PC-3 (cell line): ENCODE data around the gene ASH1L. TPM values are rescaled to one million over a fixed set of nuclear protein-coding genes. Genes with fewer than 3 reads are reported as not detected.
"Not testable (repeated sequence)": the region's sequence is repeated elsewhere in the genome, so short reads cannot be mapped to it uniquely, and the experiment has no call there.

ENCODE experiments used
- ATAC-seq: fragments of 200-7000 bp; cut with Tn5 transposase; 2 replicates; pipeline ENCODE4 v1.9.1; 2020; ENCODE audit warnings: mild to moderate bottlenecking, moderate library complexity
- BruUV-seq: library from RNA; stranded (reverse); fragments of 400-500 nt; replicated peaks from 2 replicates; lab custom pipeline; 2021; lab: Mats Ljungman, UMichigan
- CTCF ChIA-PET: fragments of 300-600 bp; sonication (Branson Sonifier 250); formaldehyde crosslinking; loops from one replicate; lab custom pipeline; 2022; ENCODE audit warnings: antibody characterized with exemption; lab: Charles Lee
- POLR2A ChIA-PET: fragments of 300-600 bp; sonication (Branson Sonifier 250); formaldehyde crosslinking; loops from one replicate; lab custom pipeline; 2022; ENCODE audit warnings: antibody characterized with exemption; ENCODE audit not compliant: unreplicated experiment; lab: Charles Lee
- DNase-seq: peaks from one replicate; pipeline ENCODE4 v3.0.0-alpha.2; 2015
- H2AFZ ChIP-seq: fragments of 300-600 bp; sonication (generic); 2 replicates; pipeline ENCODE4 v1.6.0; 2016; ENCODE audit warnings: antibody characterized with exemption, low read length
- H3F3A ChIP-seq: fragments of 300-600 bp; sonication (generic); one replicate; pipeline ENCODE4 v1.6.0; 2017; ENCODE audit warnings: antibody characterized with exemption, low read length, control low read depth, mild to moderate bottlenecking; ENCODE audit not compliant: unreplicated experiment
- H3K27ac ChIP-seq: fragments of 300-600 bp; sonication (generic); 2 replicates; pipeline ENCODE4 v1.5.1; 2016; ENCODE audit warnings: mild to moderate bottlenecking, low read length
- H3K27me3 ChIP-seq: fragments of 300-600 bp; sonication (generic); 2 replicates; pipeline ENCODE4 v1.6.1; 2016; ENCODE audit warnings: low read length, mixed read lengths
- H3K36me3 ChIP-seq: fragments of 300-600 bp; sonication (generic); 2 replicates; pipeline ENCODE4 v1.6.1; 2016; ENCODE audit warnings: low read depth, mixed run types, low read length, mixed read lengths
- H3K4me1 ChIP-seq: fragments of 300-600 bp; sonication (generic); 2 replicates; pipeline ENCODE4 v1.5.1; 2016; ENCODE audit warnings: low read length; ENCODE audit not compliant: insufficient read depth
- H3K4me2 ChIP-seq: fragments of 300-600 bp; sonication (generic); 2 replicates; pipeline ENCODE4 v1.6.0; 2016; ENCODE audit warnings: low read length
- H3K4me3 ChIP-seq: fragments of 300-600 bp; sonication (generic); 2 replicates; pipeline ENCODE4 v1.5.1; 2016; ENCODE audit warnings: mild to moderate bottlenecking, low read length, mixed read lengths
- H3K79me2 ChIP-seq: fragments of 300-600 bp; sonication (generic); 2 replicates; pipeline ENCODE4 v1.6.1; 2017; ENCODE audit warnings: low read length, mixed read lengths
- H3K9ac ChIP-seq: fragments of 300-600 bp; sonication (generic); 2 replicates; pipeline ENCODE4 v1.6.0; 2016; ENCODE audit warnings: mild to moderate bottlenecking, low read length
- H3K9me2 ChIP-seq: fragments of 300-600 bp; sonication (generic); replicated peaks from 2 replicates; pipeline ENCODE4 v1.6.1; 2016; ENCODE audit warnings: mixed run types, low read length, mixed read lengths
- H3K9me3 ChIP-seq: fragments of 300-600 bp; sonication (generic); 2 replicates; pipeline ENCODE4 v1.6.1; 2016; ENCODE audit warnings: low read length, mixed read lengths
- H4K20me1 ChIP-seq: fragments of 300-600 bp; sonication (generic); 2 replicates; pipeline ENCODE4 v1.6.1; 2016; ENCODE audit warnings: low read length, mixed read lengths
- EZH2 ChIP-seq: fragments of 300-600 bp; sonication (generic); IDR thresholded peaks from one replicate; pipeline ENCODE4 v1.6.1; 2017; ENCODE audit warnings: antibody characterized with exemption, mild to moderate bottlenecking, low read length; ENCODE audit not compliant: unreplicated experiment
- EZH2phosphoT487 ChIP-seq: fragments of 300-600 bp; sonication (generic); IDR thresholded peaks from 2 replicates; pipeline ENCODE4 v1.6.1; 2018; ENCODE audit warnings: mild to moderate bottlenecking, antibody characterized with exemption, low read length, borderline replicate concordance
- intact Hi-C: fragments of 100-400 bp; cut with micrococcal nuclease; formaldehyde crosslinking; loops from 2 replicates; pipeline ENCODE4 v1.9.0; 2023
- total RNA-seq: library from RNA; depleted of rRNA; stranded (reverse); fragments of >200 nt; gene quantifications from 2 replicates; pipeline ENCODE4 v1.2.3, GENCODE V29; 2014
- TF ChIP-seq, protein P1 (sequence below): fragments of 300-600 bp; sonication (generic); conservative IDR thresholded peaks from 2 replicates; pipeline ENCODE4 v1.5.1; 2017; ENCODE audit warnings: antibody characterized with exemption, low read depth, mild to moderate bottlenecking, low read length

Gene ASH1L
- total RNA-seq, 1 experiment from 2014 or later: 27.6 TPM

DNA sequence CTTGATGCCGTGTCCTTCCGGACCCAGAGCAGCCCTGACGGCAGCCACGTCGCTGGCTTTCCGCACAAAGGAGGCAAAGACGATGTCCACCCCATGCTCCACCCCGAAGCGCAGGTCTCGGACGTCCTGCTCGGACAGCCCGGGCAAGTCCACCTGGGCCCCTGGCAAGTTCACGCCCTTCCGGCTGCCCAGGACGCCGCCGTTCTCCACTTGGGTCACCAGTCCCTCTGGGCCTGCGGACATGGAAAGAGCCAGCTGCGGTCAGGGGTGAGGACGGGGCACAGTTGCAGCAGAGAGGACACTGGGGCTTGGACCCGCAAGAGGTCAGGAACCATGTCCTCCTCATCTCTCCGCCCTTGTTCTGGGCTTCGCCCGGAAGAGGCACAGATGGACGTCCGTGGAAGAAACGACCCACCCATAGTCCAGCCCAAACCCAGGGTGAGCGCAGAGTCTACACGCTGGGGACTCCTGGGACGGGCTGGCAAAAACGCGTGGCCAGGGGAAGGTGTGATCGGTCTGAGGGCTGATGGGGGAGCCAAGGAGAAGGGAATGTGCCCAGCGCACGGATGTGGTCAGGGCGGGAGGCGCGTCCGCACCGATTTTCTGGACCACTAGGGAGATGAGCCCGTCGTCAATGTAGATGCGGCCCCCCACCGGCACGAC, 268.0 kb downstream of the ASH1L start:
- H2AFZ ChIP-seq: no peak overlapping the region
- no peaks in the 10 kb centered on the region for H3K4me1 ChIP-seq
- ChIA-PET CTCF (no interaction called here), POLR2A (no interaction called here)
- H3K9me3 ChIP-seq: no peaks in the 10 kb centered on the region
- H3K27ac ChIP-seq: no peak overlapping the region
- no peak overlapping the region for H3K4me2 ChIP-seq
- no TSS peak for BruUV-seq
- H3K9me2 ChIP-seq: no peaks in the 10 kb centered on the region
- H4K20me1 ChIP-seq: no peaks in the 10 kb centered on the region
- no peaks in the 10 kb centered on the region for H3F3A ChIP-seq
- TF ChIP-seq, protein P1, sequence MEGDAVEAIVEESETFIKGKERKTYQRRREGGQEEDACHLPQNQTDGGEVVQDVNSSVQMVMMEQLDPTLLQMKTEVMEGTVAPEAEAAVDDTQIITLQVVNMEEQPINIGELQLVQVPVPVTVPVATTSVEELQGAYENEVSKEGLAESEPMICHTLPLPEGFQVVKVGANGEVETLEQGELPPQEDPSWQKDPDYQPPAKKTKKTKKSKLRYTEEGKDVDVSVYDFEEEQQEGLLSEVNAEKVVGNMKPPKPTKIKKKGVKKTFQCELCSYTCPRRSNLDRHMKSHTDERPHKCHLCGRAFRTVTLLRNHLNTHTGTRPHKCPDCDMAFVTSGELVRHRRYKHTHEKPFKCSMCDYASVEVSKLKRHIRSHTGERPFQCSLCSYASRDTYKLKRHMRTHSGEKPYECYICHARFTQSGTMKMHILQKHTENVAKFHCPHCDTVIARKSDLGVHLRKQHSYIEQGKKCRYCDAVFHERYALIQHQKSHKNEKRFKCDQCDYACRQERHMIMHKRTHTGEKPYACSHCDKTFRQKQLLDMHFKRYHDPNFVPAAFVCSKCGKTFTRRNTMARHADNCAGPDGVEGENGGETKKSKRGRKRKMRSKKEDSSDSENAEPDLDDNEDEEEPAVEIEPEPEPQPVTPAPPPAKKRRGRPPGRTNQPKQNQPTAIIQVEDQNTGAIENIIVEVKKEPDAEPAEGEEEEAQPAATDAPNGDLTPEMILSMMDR: no peak
- TF ChIP-seq EZH2 (no peak), EZH2phosphoT487 (no peak)
- H3K79me2 ChIP-seq: no peaks in the 10 kb centered on the region
- no peak overlapping the region for H3K4me3 ChIP-seq
- ATAC-seq: no peak
- no peak for DNase-seq
- H3K9ac ChIP-seq: no peak overlapping the region
- intact Hi-C loops: no loop called here
- no peaks in the 10 kb centered on the region for H3K27me3 ChIP-seq
- H3K36me3 ChIP-seq: no peaks in the 10 kb centered on the region

DNA sequence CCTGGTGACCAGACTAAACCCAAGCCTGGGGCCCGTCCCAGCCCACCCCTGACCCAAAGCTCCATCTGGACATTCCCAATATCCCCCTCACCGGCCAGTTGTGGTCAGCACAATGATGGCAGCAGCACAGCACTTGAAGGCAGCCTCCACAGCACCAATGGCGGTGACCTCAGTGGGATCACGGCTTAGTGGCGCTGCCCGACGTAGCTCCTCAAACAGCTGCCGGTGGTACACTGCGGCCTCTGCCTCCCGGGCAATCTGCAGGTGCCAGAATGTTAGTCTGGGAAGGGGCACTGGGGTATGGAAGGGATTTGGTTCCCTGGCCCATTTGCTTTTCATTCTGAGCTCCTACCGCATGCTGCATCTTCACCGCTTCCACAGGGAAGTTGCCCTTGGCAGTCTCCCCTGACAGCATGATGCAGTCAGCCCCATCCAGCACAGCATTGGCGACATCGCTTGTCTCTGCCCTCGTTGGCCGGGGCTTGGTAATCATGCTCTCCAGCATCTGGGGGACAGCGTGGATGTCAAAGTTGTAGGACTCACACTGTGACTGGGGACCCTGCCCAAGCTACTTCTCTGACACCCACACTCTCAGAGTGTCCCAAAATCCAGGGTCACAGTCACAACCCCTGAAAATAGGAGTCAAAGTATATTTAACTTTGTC, 269.4 kb downstream of the ASH1L start:
- TF ChIP-seq, protein P1: no peak
- no peak for TF ChIP-seq EZH2phosphoT487
- no peak for TF ChIP-seq EZH2
- CTCF ChIA-PET: interaction anchor here (0.6 kb wide), 1 partner anchor 1327 kb away, joined by 3 read pairs; no protein-coding TSS in a partner anchor
- H3K9ac ChIP-seq: no peak overlapping the region

DNA sequence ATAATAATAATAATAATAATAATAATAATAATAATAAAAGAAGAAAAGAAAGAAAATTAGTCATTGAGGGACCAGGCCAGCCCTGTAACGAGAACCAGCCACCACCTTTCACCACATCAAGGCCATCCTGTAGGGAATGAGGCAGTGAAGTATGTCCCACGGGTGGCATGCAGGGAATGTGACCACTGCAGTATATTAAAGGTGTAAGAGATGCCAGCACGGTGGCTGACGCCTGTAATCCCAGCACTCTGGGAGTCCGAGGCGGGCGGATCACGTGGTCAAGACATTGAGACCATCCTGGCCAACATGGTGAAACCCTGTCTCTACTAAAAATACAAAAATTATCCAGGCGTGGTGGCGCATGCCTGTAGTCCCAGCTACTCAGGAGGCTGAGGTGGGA, 271.6 kb downstream of the ASH1L start:
- H4K20me1 ChIP-seq, H3K4me3 ChIP-seq, intact Hi-C loops, H3K79me2 ChIP-seq, H2AFZ ChIP-seq, ATAC-seq, H3K27ac ChIP-seq, H3K4me1 ChIP-seq, CTCF ChIA-PET, H3K4me2 ChIP-seq, H3K9me3 ChIP-seq, BruUV-seq, H3K27me3 ChIP-seq, H3K36me3 ChIP-seq, H3K9me2 ChIP-seq, H3K9ac ChIP-seq, DNase-seq, POLR2A ChIA-PET, H3F3A ChIP-seq: not testable (repeated sequence)

More for the DNA sequence above, 269.4 kb downstream of the ASH1L start:
- ATAC-seq: no peak
- no peaks in the 10 kb centered on the region for H3K36me3 ChIP-seq
- POLR2A ChIA-PET: no interaction called here
- intact Hi-C loops: no loop called here
- H3K4me3 ChIP-seq: no peak overlapping the region
- H3K9me3 ChIP-seq: no peaks in the 10 kb centered on the region
- no peaks in the 10 kb centered on the region for H3K4me1 ChIP-seq
- no TSS peak for BruUV-seq
- no peaks in the 10 kb centered on the region for H3F3A ChIP-seq
- no peak overlapping the region for H2AFZ ChIP-seq
- H3K79me2 ChIP-seq: no peaks in the 10 kb centered on the region
- no peaks in the 10 kb centered on the region for H3K9me2 ChIP-seq
- H3K4me2 ChIP-seq: no peak overlapping the region
- H3K27me3 ChIP-seq: no peaks in the 10 kb centered on the region
- DNase-seq: no peak
- H4K20me1 ChIP-seq: no peaks in the 10 kb centered on the region
- no peak overlapping the region for H3K27ac ChIP-seq
